HepG2 (cell line): ENCODE data around the gene KMT2B. TPM values are rescaled to one million over a fixed set of nuclear protein-coding genes. Genes with fewer than 3 reads are reported as not detected.
A peak's percentile ranks its signal among the peaks of the same experiment; 100 is the strongest.

Experiments used
- CBX5 ChIP-seq: sonication (generic); formaldehyde crosslinking; IDR thresholded peaks from 2 replicates; pipeline ENCODE4 v1.4.0; 2020; ENCODE audit warnings: missing genetic modification reagents, borderline replicate concordance
- FOXA1 ChIP-seq, 2 experiments: fragments of 450-650 bp in 1 of 2; sonication (generic) in 1 of 2; formaldehyde crosslinking in 1 of 2; IDR thresholded peaks; 2 replicates each; pipeline versions ENCODE4 v1.4.0 to v1.6.1; 2016 to 2020; ENCODE audit warnings: missing genetic modification reagents in 1 of 2
- GPN1 ChIP-seq: sonication (generic); formaldehyde crosslinking; IDR thresholded peaks from 2 replicates; pipeline ENCODE4 v1.5.1; 2020; ENCODE audit warnings: missing genetic modification reagents, borderline replicate concordance
- HMGA1 ChIP-seq: sonication (generic); formaldehyde crosslinking; conservative IDR thresholded peaks from 2 replicates; pipeline ENCODE4 v1.4.0; 2020; ENCODE audit warnings: missing genetic modification reagents
- KMT2B ChIP-seq: IDR thresholded peaks from 2 replicates; pipeline ENCODE4 v1.6.1; 2016; ENCODE audit warnings: missing genetic modification reagents, missing compliant biosample characterization
- LBX2 ChIP-seq: sonication (generic); formaldehyde crosslinking; IDR thresholded peaks from 2 replicates; pipeline ENCODE4 v1.5.0; 2020; ENCODE audit warnings: missing genetic modification reagents, mild to moderate bottlenecking, borderline replicate concordance
- NKX3-1 ChIP-seq: sonication (generic); formaldehyde crosslinking; IDR thresholded peaks from 2 replicates; pipeline ENCODE4 v1.5.0; 2020; ENCODE audit warnings: missing genetic modification reagents
- PATZ1 ChIP-seq: sonication (generic); formaldehyde crosslinking; IDR thresholded peaks from 2 replicates; pipeline ENCODE4 v1.4.0; 2020; ENCODE audit warnings: missing genetic modification reagents
- RCOR2 ChIP-seq: IDR thresholded peaks from 2 replicates; pipeline ENCODE4 v1.6.1; 2016; ENCODE audit warnings: missing biosample characterization, missing genetic modification reagents
- SP4 ChIP-seq: sonication (generic); formaldehyde crosslinking; IDR thresholded peaks from 2 replicates; pipeline ENCODE4 v1.8.1; 2023; ENCODE audit warnings: mild to moderate bottlenecking, missing genetic modification reagents
- TAF1 ChIP-seq: sonication (generic); formaldehyde crosslinking; IDR thresholded peaks from 2 replicates; pipeline ENCODE4 v1.4.0; 2020; ENCODE audit warnings: missing genetic modification reagents
- TFDP1 ChIP-seq: IDR thresholded peaks from 2 replicates; pipeline ENCODE4 v1.6.1; 2016; ENCODE audit warnings: missing compliant biosample characterization, missing genetic modification reagents, borderline replicate concordance
- ZKSCAN5 ChIP-seq: sonication (generic); formaldehyde crosslinking; IDR thresholded peaks from 2 replicates; pipeline ENCODE4 v1.5.1; 2020; ENCODE audit warnings: mild to moderate bottlenecking, missing genetic modification reagents
- ZNF224 ChIP-seq: sonication (generic); formaldehyde crosslinking; IDR thresholded peaks from 2 replicates; pipeline ENCODE4 v1.5.0; 2020; ENCODE audit warnings: mild to moderate bottlenecking, missing genetic modification reagents
- ZNF280B ChIP-seq: sonication (generic); formaldehyde crosslinking; IDR thresholded peaks from 2 replicates; pipeline ENCODE4 v1.5.0; 2020; ENCODE audit warnings: missing genetic modification reagents, mild to moderate bottlenecking, borderline replicate concordance
- ZNF451 ChIP-seq: sonication (generic); formaldehyde crosslinking; IDR thresholded peaks from 2 replicates; pipeline ENCODE4 v1.5.0; 2020; ENCODE audit warnings: mild to moderate bottlenecking, missing genetic modification reagents
- ZNF597 ChIP-seq: sonication (generic); formaldehyde crosslinking; IDR thresholded peaks from 2 replicates; pipeline ENCODE4 v1.5.0; 2020; ENCODE audit warnings: missing genetic modification reagents
- ZNF598 ChIP-seq: sonication (generic); formaldehyde crosslinking; IDR thresholded peaks from 2 replicates; pipeline ENCODE4 v1.5.1; 2020; ENCODE audit warnings: mild to moderate bottlenecking, missing genetic modification reagents, borderline replicate concordance
- ZNF687 ChIP-seq: sonication (generic); formaldehyde crosslinking; IDR thresholded peaks from 2 replicates; pipeline ENCODE4 v1.5.1; 2020; ENCODE audit warnings: mild to moderate bottlenecking, missing genetic modification reagents, moderate library complexity
- polyA plus RNA-seq, 8 experiments: library from polyadenylated mRNA; depleted of rRNA in 3 of 8; stranded (reverse) in 7 of 8; unstranded in 1 of 8; fragments of >200 nt; fragmentation: Illumina TruSeq in 4 of 8; extraction: Trizol in 4 of 8; gene quantifications; 2 replicates each; pipeline versions ENCODE4 v1.2.1 to v1.2.3, GENCODE V29; 2011 to 2016; ENCODE audit warnings: low read depth in 4 of 8, missing spikeins in 1 of 8, mixed read lengths in 1 of 8; ENCODE audit not compliant: insufficient read depth in 1 of 8
- total RNA-seq, 5 experiments: library from RNA; depleted of rRNA; stranded (reverse); fragments of >200 nt; fragmentation: Illumina TruSeq; extraction: Trizol; gene quantifications; 2 replicates each; pipeline ENCODE4 v1.2.3, GENCODE V29; 2016; ENCODE audit warnings: low read depth in 1 of 5

Gene KMT2B
- total and polyA plus RNA-seq, 2 of the 13 experiments (the other 11 are each of a cell fraction or from before 2014, with no cell fraction given): 6.2 to 16.9 TPM

- TF ChIP-seq ZNF687 (CRISPR knock-in tag) (peak; percentile 86), ZNF280B (CRISPR knock-in tag) (0 out of 2 replicates have a peak, but pooled peaks have one; percentile 16), SP4 (CRISPR knock-in tag) (peak; percentile 57; the same call in 1 of the 2 replicates), HMGA1 (CRISPR knock-in tag) (no peak), ZNF451 (CRISPR knock-in tag) (no peak), NKX3-1 (CRISPR knock-in tag) (no peak), ZKSCAN5 (CRISPR knock-in tag) (0 out of 2 replicates have a peak, but pooled peaks have one; percentile 17), ZNF597 (no peak), TAF1 (CRISPR knock-in tag) (no peak), ZNF598 (peak; percentile 33; the same call in 1 of the 2 replicates), FOXA1 (IDR thresholded peaks at IDR 0.05) (no peak), FOXA1 (CRISPR knock-in tag; IDR thresholded peaks at IDR 0.05) (no peak), GPN1 (CRISPR knock-in tag) (peak; percentile 22; the same call in 1 of the 2 replicates), TFDP1 (CRISPR knock-in tag) (no peak), CBX5 (no peak), LBX2 (CRISPR knock-in tag) (no peak), KMT2B (no peak), RCOR2 (no peak), ZNF224 (CRISPR knock-in tag) (no peak), PATZ1 (CRISPR knock-in tag) (peak; percentile 50)
These were observed 44.5 kb upstream of the KMT2B start (continued) for GRCh38 chr19:35673121-35673804.
